Vagina (tissue), 2 donors: ENCODE results near the gene PLD5.

ENCODE experiments used
- POLR2A ChIP-seq, 2 donors: fragments of 450-650 bp; IDR thresholded peaks; one replicate each; pipeline ENCODE4 v1.6.1; 2017; ENCODE audit warnings: antibody characterized with exemption in 2 of 2, mild to moderate bottlenecking in 2 of 2, moderate library complexity in 2 of 2
- TF ChIP-seq, protein P1 (sequence below), 3 experiments: fragments of 450-650 bp in 2 of 3; fragments of 200-600 bp in 1 of 3; sonication (generic) in 1 of 3; IDR thresholded peaks; one replicate each; pipeline ENCODE4 v1.5.1; 2017 to 2019; ENCODE audit warnings: antibody characterized with exemption in 3 of 3, mild to moderate bottlenecking in 2 of 3, moderate library complexity in 2 of 3

DNA sequence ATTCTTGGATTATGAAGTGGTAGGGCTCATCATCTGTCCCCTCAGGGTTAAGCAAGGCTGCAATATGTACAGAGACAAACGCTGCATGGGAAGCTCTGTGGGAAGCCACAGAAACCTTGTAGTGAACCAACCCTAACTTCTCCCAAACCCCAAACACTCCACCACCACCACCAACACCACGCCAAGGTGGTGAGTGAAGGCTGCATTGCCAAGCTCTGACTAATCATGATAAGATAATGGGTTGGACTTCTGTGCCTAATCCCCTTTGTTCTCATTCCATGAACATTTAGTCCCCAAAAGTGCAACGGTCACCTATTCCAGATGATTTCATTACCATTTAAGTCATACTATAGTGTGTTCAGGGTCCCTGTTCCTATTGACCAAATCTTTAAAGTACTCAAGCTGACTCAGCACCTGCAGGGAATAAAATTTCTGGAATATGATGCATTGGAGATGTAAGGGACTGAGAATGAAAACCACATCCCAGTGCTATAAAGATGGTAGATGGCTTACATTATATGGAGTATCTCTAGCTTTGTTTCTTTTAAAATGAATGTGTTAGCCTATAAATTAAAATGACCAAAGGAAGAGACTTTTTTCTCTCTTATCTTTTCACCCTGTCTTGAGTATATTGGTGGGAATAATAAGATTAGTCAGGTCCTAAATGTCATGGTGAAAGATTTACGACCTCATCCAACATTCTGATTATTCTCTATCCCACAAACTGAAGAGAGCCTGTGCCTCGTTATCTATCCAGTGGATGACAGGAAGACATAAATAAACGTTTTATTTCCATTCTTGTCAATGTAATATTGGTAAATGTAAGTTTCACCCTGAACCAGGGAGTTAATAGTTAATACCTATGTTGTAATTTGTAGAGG, 22.6 kb upstream of the PLD5 start:
- TF ChIP-seq, protein P1, sequence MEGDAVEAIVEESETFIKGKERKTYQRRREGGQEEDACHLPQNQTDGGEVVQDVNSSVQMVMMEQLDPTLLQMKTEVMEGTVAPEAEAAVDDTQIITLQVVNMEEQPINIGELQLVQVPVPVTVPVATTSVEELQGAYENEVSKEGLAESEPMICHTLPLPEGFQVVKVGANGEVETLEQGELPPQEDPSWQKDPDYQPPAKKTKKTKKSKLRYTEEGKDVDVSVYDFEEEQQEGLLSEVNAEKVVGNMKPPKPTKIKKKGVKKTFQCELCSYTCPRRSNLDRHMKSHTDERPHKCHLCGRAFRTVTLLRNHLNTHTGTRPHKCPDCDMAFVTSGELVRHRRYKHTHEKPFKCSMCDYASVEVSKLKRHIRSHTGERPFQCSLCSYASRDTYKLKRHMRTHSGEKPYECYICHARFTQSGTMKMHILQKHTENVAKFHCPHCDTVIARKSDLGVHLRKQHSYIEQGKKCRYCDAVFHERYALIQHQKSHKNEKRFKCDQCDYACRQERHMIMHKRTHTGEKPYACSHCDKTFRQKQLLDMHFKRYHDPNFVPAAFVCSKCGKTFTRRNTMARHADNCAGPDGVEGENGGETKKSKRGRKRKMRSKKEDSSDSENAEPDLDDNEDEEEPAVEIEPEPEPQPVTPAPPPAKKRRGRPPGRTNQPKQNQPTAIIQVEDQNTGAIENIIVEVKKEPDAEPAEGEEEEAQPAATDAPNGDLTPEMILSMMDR (IDR thresholded peaks at IDR 0.05), result no peak
- no peak for TF ChIP-seq POLR2A (IDR thresholded peaks at IDR 0.05)
